K562 (cell line): ENCODE measurements around the gene LGR6. TPM values are rescaled to one million over a fixed set of nuclear protein-coding genes. Genes with fewer than 3 reads are reported as not detected.

Experiments
- ARHGAP35 ChIP-seq: fragments of 450-650 bp; IDR thresholded peaks from 2 replicates; pipeline ENCODE4 v1.6.1; 2018; ENCODE audit not compliant: partially characterized antibody
- BRCA1 ChIP-seq, 2 experiments: fragments of 450-650 bp in 1 of 2; sonication (generic) in 1 of 2; formaldehyde crosslinking in 1 of 2; IDR thresholded peaks; 2 replicates each; pipeline versions ENCODE4 v1.5.0 to v1.6.1; 2017 to 2020; ENCODE audit warnings: mild to moderate bottlenecking in 1 of 2, missing genetic modification reagents in 1 of 2
- NFXL1 ChIP-seq: fragments of 450-650 bp; formaldehyde crosslinking; IDR thresholded peaks from 2 replicates; pipeline ENCODE4 v1.4.0; 2021; ENCODE audit warnings: mild to moderate bottlenecking
- POU5F1 ChIP-seq: fragments of 150-350 bp; IDR thresholded peaks from 2 replicates; pipeline ENCODE4 v1.6.1; 2014; ENCODE audit warnings: borderline replicate concordance, low read length, low read depth, mild to moderate bottlenecking; ENCODE audit not compliant: partially characterized antibody
- PTRF ChIP-seq: fragments of 450-650 bp; IDR thresholded peaks from 2 replicates; pipeline ENCODE4 v1.6.1; 2016; ENCODE audit warnings: mild to moderate bottlenecking, missing genetic modification characterization, missing compliant biosample characterization
- ZNF23 ChIP-seq: fragments of 250-450 bp; sonication (Bioruptor Pico); IDR thresholded peaks from 2 replicates; pipeline ENCODE4 v1.4.0; 2020; ENCODE audit warnings: mild to moderate bottlenecking
- ZNF3 ChIP-seq: fragments of 250-450 bp; sonication (Bioruptor Pico); IDR thresholded peaks from 2 replicates; pipeline ENCODE4 v1.5.0; 2021; ENCODE audit warnings: mild to moderate bottlenecking, moderate library complexity
- ZNF592 ChIP-seq: fragments of 450-650 bp; IDR thresholded peaks from 2 replicates; pipeline ENCODE4 v1.6.1; 2017; ENCODE audit warnings: antibody characterized with exemption, mild to moderate bottlenecking
- polyA plus RNA-seq, 8 experiments: library from polyadenylated mRNA; depleted of rRNA in 4 of 8; stranded (reverse) in 5 of 8; unstranded in 3 of 8; fragments of >200 nt; fragmentation: Nextera tagmentation in 2 of 8; fragmentation: Illumina TruSeq in 1 of 8; extraction: Ambion mirVana in 2 of 8; extraction: Trizol in 1 of 8; gene quantifications; 2 replicates each; pipeline versions ENCODE4 v1.2.1 to v1.2.3, GENCODE V29; 2011 to 2014; ENCODE audit warnings: inconsistent platforms in 1 of 8, missing spikeins in 1 of 8
- total RNA-seq, 7 experiments: library from RNA; depleted of rRNA in 6 of 7; stranded (reverse); fragments of >200 nt in 6 of 7; fragmentation: Illumina TruSeq in 2 of 7; extraction: Trizol in 2 of 7; gene quantifications; 2 replicates each; pipeline versions ENCODE4 v1.2.1 to v1.2.3, GENCODE V29; 2011 to 2021; ENCODE audit warnings: low replicate concordance in 1 of 7
- TF ChIP-seq, protein P1 (sequence below): fragments of 200-600 bp; sonication (generic); IDR thresholded peaks from one replicate; pipeline ENCODE4 v1.6.1; 2012; ENCODE audit warnings: mild to moderate bottlenecking, low read depth, low read length, inconsistent platforms
- TF ChIP-seq, protein P2 (sequence below): sonication (generic); formaldehyde crosslinking; IDR thresholded peaks from 2 replicates; pipeline ENCODE4 v1.8.1; 2023; ENCODE audit warnings: mild to moderate bottlenecking, missing genetic modification reagents

The LGR6 gene
- total and polyA plus RNA-seq, 9 of the 15 experiments (the other 6 are each of a cell fraction or from before 2014, with no cell fraction given): 0.01 to 0.54 (median 0.17) TPM; not detected in 1

DNA sequence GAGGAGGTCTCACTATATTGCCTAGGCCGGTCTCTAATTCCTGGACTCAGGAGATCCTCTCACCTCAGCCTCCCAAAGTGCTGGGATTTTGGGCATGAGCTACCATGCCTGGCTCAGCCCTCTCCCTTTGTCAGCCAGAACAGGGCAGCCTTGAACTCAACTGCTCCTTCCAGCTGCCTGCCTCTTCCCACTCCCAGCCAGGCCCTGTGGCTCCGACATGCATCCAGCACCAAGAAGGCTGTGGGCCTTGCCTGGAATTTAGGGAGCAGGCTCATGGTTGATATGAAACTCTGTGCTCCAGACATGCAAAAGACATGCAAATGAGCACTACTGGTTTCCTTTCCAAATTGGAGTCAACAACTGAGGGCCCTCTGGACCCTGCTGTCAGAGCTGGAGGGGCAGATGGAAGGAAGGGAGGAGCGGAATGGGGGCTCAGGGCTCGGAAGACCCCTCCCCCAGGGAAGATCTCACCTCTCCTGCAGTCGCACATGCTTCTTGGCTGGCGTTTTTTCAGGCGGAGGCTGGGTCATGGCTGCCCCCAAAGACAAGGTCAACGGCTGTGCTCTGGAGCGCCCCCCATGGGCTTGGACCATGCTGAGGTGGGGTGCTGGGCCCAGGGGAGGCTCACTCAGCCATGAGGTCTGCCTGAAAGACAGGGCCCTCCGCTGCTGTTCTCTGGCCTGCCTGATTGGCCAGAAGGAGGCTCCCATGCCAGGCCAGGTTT, 34.6 kb upstream of the LGR6 start (continued):
- TF ChIP-seq, protein P1, sequence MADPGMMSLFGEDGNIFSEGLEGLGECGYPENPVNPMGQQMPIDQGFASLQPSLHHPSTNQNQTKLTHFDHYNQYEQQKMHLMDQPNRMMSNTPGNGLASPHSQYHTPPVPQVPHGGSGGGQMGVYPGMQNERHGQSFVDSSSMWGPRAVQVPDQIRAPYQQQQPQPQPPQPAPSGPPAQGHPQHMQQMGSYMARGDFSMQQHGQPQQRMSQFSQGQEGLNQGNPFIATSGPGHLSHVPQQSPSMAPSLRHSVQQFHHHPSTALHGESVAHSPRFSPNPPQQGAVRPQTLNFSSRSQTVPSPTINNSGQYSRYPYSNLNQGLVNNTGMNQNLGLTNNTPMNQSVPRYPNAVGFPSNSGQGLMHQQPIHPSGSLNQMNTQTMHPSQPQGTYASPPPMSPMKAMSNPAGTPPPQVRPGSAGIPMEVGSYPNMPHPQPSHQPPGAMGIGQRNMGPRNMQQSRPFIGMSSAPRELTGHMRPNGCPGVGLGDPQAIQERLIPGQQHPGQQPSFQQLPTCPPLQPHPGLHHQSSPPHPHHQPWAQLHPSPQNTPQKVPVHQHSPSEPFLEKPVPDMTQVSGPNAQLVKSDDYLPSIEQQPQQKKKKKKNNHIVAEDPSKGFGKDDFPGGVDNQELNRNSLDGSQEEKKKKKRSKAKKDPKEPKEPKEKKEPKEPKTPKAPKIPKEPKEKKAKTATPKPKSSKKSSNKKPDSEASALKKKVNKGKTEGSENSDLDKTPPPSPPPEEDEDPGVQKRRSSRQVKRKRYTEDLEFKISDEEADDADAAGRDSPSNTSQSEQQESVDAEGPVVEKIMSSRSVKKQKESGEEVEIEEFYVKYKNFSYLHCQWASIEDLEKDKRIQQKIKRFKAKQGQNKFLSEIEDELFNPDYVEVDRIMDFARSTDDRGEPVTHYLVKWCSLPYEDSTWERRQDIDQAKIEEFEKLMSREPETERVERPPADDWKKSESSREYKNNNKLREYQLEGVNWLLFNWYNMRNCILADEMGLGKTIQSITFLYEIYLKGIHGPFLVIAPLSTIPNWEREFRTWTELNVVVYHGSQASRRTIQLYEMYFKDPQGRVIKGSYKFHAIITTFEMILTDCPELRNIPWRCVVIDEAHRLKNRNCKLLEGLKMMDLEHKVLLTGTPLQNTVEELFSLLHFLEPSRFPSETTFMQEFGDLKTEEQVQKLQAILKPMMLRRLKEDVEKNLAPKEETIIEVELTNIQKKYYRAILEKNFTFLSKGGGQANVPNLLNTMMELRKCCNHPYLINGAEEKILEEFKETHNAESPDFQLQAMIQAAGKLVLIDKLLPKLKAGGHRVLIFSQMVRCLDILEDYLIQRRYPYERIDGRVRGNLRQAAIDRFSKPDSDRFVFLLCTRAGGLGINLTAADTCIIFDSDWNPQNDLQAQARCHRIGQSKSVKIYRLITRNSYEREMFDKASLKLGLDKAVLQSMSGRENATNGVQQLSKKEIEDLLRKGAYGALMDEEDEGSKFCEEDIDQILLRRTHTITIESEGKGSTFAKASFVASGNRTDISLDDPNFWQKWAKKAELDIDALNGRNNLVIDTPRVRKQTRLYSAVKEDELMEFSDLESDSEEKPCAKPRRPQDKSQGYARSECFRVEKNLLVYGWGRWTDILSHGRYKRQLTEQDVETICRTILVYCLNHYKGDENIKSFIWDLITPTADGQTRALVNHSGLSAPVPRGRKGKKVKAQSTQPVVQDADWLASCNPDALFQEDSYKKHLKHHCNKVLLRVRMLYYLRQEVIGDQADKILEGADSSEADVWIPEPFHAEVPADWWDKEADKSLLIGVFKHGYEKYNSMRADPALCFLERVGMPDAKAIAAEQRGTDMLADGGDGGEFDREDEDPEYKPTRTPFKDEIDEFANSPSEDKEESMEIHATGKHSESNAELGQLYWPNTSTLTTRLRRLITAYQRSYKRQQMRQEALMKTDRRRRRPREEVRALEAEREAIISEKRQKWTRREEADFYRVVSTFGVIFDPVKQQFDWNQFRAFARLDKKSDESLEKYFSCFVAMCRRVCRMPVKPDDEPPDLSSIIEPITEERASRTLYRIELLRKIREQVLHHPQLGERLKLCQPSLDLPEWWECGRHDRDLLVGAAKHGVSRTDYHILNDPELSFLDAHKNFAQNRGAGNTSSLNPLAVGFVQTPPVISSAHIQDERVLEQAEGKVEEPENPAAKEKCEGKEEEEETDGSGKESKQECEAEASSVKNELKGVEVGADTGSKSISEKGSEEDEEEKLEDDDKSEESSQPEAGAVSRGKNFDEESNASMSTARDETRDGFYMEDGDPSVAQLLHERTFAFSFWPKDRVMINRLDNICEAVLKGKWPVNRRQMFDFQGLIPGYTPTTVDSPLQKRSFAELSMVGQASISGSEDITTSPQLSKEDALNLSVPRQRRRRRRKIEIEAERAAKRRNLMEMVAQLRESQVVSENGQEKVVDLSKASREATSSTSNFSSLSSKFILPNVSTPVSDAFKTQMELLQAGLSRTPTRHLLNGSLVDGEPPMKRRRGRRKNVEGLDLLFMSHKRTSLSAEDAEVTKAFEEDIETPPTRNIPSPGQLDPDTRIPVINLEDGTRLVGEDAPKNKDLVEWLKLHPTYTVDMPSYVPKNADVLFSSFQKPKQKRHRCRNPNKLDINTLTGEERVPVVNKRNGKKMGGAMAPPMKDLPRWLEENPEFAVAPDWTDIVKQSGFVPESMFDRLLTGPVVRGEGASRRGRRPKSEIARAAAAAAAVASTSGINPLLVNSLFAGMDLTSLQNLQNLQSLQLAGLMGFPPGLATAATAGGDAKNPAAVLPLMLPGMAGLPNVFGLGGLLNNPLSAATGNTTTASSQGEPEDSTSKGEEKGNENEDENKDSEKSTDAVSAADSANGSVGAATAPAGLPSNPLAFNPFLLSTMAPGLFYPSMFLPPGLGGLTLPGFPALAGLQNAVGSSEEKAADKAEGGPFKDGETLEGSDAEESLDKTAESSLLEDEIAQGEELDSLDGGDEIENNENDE: no peak
- no peak for TF ChIP-seq POU5F1
- no peak for TF ChIP-seq ARHGAP35
- no peak for TF ChIP-seq ZNF23 (CRISPR knock-in tag)
- no peak for TF ChIP-seq NFXL1 (CRISPR knock-in tag)
- TF ChIP-seq ZNF3: no peak
- peak; percentile 92 for TF ChIP-seq ZNF592
- no peak for TF ChIP-seq BRCA1 (IDR thresholded peaks at IDR 0.05)
- no peak for TF ChIP-seq BRCA1 (CRISPR knock-in tag; IDR thresholded peaks at IDR 0.05)
- TF ChIP-seq, protein P2, sequence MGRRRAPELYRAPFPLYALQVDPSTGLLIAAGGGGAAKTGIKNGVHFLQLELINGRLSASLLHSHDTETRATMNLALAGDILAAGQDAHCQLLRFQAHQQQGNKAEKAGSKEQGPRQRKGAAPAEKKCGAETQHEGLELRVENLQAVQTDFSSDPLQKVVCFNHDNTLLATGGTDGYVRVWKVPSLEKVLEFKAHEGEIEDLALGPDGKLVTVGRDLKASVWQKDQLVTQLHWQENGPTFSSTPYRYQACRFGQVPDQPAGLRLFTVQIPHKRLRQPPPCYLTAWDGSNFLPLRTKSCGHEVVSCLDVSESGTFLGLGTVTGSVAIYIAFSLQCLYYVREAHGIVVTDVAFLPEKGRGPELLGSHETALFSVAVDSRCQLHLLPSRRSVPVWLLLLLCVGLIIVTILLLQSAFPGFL (CRISPR knock-in tag): 0 out of 2 replicates have a peak, but pooled peaks have one; percentile 3
- TF ChIP-seq PTRF (tag): no peak
